Right atrium auricular region (tissue), 2 donors: ENCODE results near the gene TBX20. TPM values are rescaled to one million over a fixed set of nuclear protein-coding genes. Genes with fewer than 3 reads are reported as not detected.
A peak's percentile ranks its signal among the peaks of the same experiment; 100 is the strongest.
"Not testable (repeated sequence)": the region's sequence is repeated elsewhere in the genome, so short reads cannot be mapped to it uniquely, and the experiment has no call there.

Experiments used
- DNase-seq: peaks from one replicate; pipeline ENCODE4 v3.0.0-alpha.2; 2019; ENCODE audit warnings: low spot score
- H3K27ac ChIP-seq, 2 donors: fragments of 200-600 bp; sonication (generic); 1 replicate in 1 of 2; 2 replicates in 1 of 2; pipeline ENCODE4 v1.5.1; 2016 to 2019
- H3K27me3 ChIP-seq, 2 donors: fragments of 200-600 bp; sonication (generic); one replicate each; pipeline versions ENCODE4 v1.5.1 to v1.6.0; 2017 to 2019
- H3K36me3 ChIP-seq: fragments of 200-600 bp; sonication (generic); one replicate; pipeline ENCODE4 v1.5.1; 2016
- H3K4me1 ChIP-seq, 2 donors: fragments of 200-600 bp; sonication (generic); one replicate each; pipeline versions ENCODE4 v1.5.1 to v1.6.0; 2017 to 2019
- H3K4me3 ChIP-seq, 2 donors: fragments of 200-600 bp; sonication (generic); 1 replicate in 1 of 2; 2 replicates in 1 of 2; pipeline ENCODE4 v1.5.1; 2017 to 2019; ENCODE audit warnings: mild to moderate bottlenecking in 1 of 2, moderate library complexity in 1 of 2
- H3K9me3 ChIP-seq, 2 donors: fragments of 200-600 bp; sonication (generic); one replicate each; pipeline ENCODE4 v1.5.1; 2019
- total RNA-seq, 2 donors: library from RNA; depleted of rRNA; stranded (reverse); fragments of >200 nt; gene quantifications; one replicate each; pipeline ENCODE4 v1.1.0, GENCODE V29; 2016
- TF ChIP-seq, protein P1 (sequence below), 2 donors: fragments of 200-600 bp; sonication (generic); IDR thresholded peaks; one replicate each; pipeline ENCODE4 v1.5.1; 2019; ENCODE audit warnings: antibody characterized with exemption in 2 of 2

Gene TBX20
- total RNA-seq, 2 donors from 2014 or later: 132 to 140 TPM

- Histone ChIP-seq H3K4me3 (no peak overlapping the region), H3K27ac (peak overlapping the region; percentile 31 to 95), H3K36me3 (peaks cover 34% of the 10 kb centered on the region), H3K9me3 (no peaks in the 10 kb centered on the region), H3K4me1 (peaks cover 0 to 27% of the 10 kb centered on the region in 2 donors), H3K27me3 (no peaks in the 10 kb centered on the region)
- TF ChIP-seq, protein P1, sequence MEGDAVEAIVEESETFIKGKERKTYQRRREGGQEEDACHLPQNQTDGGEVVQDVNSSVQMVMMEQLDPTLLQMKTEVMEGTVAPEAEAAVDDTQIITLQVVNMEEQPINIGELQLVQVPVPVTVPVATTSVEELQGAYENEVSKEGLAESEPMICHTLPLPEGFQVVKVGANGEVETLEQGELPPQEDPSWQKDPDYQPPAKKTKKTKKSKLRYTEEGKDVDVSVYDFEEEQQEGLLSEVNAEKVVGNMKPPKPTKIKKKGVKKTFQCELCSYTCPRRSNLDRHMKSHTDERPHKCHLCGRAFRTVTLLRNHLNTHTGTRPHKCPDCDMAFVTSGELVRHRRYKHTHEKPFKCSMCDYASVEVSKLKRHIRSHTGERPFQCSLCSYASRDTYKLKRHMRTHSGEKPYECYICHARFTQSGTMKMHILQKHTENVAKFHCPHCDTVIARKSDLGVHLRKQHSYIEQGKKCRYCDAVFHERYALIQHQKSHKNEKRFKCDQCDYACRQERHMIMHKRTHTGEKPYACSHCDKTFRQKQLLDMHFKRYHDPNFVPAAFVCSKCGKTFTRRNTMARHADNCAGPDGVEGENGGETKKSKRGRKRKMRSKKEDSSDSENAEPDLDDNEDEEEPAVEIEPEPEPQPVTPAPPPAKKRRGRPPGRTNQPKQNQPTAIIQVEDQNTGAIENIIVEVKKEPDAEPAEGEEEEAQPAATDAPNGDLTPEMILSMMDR (IDR thresholded peaks at IDR 0.05): no peak
- no peak for DNase-seq
These were observed 12.5 kb downstream of the TBX20 start for GRCh38 chr7:35241436-35241835.

DNA sequence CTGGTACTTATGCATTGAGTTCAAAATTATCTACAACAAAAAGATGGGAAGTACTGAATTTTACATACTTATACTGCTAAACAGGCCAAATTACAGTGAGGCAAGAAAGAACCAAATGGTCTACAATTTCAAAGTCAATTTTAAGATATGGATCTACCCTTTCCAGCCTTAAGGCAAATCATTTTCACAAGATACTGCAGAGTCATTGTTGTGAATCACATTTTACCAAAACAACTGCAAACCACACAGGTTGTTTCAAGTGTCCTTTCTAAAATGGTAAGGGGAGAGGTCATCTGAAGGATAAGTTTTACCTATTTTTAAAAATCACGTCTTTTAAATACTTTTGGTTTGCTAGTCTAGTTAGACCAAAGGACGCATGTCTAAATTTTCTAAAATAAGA, 12.9 kb downstream of the TBX20 start:
- Histone ChIP-seq H3K27ac (peak overlapping the region; percentile 21 to 95), H3K4me1 (peaks cover 0 to 31% of the 10 kb centered on the region in 2 donors), H3K36me3 (peaks cover 34% of the 10 kb centered on the region)
- H3K4me3 ChIP-seq, DNase-seq, H3K9me3 ChIP-seq, H3K27me3 ChIP-seq: not testable (repeated sequence)

DNA sequence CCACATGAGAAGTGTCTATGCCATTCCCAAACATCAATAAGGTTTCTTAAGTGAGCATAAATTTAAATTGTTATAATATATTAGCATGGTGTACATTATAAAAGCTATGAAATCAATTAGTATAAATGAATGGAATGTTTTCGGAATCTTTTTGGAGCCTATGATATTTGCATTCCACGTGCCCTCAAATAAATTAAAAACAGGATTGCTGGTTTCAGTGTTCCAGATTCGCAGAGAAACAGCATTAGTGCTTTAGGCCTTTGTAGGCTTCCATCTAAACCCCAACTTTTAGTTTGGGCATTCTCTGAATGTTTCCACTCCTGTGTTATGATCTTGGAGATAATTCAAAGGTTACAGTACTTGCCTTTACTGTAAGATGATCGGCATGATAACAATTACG, 15.4 kb downstream of the TBX20 start:
- H3K4me3 ChIP-seq, H3K9me3 ChIP-seq, H3K27me3 ChIP-seq, DNase-seq: not testable (repeated sequence)
- H3K36me3 ChIP-seq: peaks cover 27% of the 10 kb centered on the region
- peaks cover 0 to 30% of the 10 kb centered on the region in 2 donors for H3K4me1 ChIP-seq
- peak overlapping the region; percentile 46 to 69 for H3K27ac ChIP-seq

GRCh38 chr7:35232994-35233393, 20.9 kb downstream of the TBX20 start:
- Histone ChIP-seq H3K4me1 (peaks cover 0 to 39% of the 10 kb centered on the region in 2 donors), H3K27ac (peak overlapping the region; percentile 64 to 76), H3K27me3 (no peaks in the 10 kb centered on the region), H3K9me3 (no peaks in the 10 kb centered on the region), H3K36me3 (peaks cover 13% of the 10 kb centered on the region), H3K4me3 (no peak overlapping the region)
- DNase-seq: no peak
- TF ChIP-seq, protein P1 (IDR thresholded peaks at IDR 0.05): no peak

- H3K4me1 ChIP-seq: peaks cover 0 to 35% of the 10 kb centered on the region in 2 donors
- H3K27me3 ChIP-seq, H3K9me3 ChIP-seq, H3K4me3 ChIP-seq, DNase-seq: not testable (repeated sequence)
- peaks cover 13% of the 10 kb centered on the region for H3K36me3 ChIP-seq
- H3K27ac ChIP-seq: peak overlapping the region; percentile 64 to 76
These were observed 22.7 kb downstream of the TBX20 start for GRCh38 chr7:35231221-35231620.

DNA sequence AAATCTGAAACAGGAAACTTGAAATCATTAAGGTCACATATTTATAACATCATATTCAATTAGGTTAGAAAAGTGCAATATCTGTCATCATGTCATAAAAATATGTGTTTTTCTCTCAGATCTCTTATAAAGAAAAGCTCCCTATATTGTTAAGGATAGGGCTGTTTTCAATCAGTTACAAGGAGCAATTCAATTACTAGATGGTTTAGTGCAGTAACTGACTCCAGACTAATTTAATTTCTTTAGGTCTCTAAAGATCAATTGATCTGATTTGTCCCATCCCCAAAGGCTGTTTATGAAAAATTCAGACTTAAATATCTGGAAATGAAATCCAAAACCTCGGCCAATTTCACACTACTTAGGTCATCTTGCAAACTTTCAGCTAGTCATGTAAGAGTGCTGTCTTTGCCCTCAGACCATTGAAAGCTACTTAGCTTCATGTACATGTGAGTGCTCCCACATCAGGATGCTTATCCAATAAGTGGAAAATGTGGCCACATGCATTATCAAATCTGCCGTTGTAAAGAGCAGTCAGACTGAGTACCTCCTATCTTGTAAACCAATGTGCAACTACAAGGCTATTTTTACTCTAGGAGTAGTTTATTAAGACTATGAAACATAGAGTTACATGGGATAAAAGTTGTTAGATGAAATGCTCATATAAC, 24.7 kb downstream of the TBX20 start:
- Histone ChIP-seq H3K4me1 (peaks cover 0 to 29% of the 10 kb centered on the region in 2 donors), H3K27ac (peak overlapping the region; percentile 48 to 73), H3K36me3 (peaks cover 13% of the 10 kb centered on the region)
- not testable (repeated sequence) for H3K27me3 ChIP-seq, H3K9me3 ChIP-seq, H3K4me3 ChIP-seq, DNase-seq

DNA sequence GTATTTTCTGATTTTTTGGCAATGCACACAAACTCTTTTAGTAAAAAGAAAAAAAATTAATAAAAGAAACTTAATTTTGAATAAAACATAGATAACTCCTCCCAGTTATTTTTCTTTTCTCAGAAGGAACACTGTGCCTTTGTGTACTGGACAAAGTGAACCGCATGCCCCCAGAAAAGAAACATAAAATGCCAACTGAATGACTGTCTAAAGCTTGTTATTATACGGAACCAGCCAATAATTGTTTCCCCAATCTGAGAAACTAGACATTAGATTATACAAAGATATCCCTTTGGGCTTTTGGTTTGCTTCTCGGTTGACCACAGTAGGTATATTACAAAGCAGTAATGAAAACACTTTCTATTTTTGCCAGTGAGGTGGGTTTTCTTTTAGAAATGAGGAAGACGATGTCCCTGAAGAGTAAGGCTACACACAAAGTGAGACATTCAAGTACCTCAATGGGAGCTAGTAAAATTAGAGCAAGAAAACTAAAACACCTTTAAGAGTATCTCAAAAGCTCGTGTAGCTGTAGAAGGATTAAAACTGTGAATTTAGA, 25.3 kb downstream of the TBX20 start:
- H3K9me3 ChIP-seq, H3K4me3 ChIP-seq, H3K27me3 ChIP-seq, DNase-seq: not testable (repeated sequence)
- Histone ChIP-seq H3K4me1 (peaks cover 0 to 27% of the 10 kb centered on the region in 2 donors), H3K27ac (peak overlapping the region; percentile 48 to 73), H3K36me3 (peaks cover 13% of the 10 kb centered on the region)

DNA sequence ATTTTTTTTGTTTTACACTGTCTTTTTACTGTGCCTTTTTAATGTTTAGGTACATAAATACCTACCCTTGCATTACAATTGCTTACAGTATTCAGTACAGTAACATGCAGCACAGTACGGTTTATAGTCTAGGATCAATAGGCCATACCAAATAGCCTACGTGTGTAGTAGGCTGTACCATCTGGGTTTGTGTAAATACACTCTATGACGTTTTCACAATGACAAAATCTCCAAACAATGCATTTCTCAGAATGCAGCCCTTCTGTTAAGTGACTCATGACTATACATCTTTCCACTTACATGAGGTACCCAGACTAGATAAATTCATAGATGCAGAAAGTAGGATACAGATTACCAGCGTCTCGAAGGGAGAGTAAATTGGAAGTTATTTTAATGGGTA, 26.5 kb downstream of the TBX20 start:
- not testable (repeated sequence) for DNase-seq, H3K27me3 ChIP-seq, H3K9me3 ChIP-seq, H3K4me3 ChIP-seq
- Histone ChIP-seq H3K36me3 (peaks cover 13% of the 10 kb centered on the region), H3K4me1 (peaks cover 0 to 21% of the 10 kb centered on the region in 2 donors), H3K27ac (peak overlapping the region in 1 of 2 donors; percentile 42)

GRCh38 chr7:35222445-35222844, 31.5 kb downstream of the TBX20 start:
- not testable (repeated sequence) for H3K9me3 ChIP-seq, DNase-seq, H3K27me3 ChIP-seq, H3K4me3 ChIP-seq, H3K4me1 ChIP-seq, H3K36me3 ChIP-seq
- H3K27ac ChIP-seq: peak overlapping the region in 1 of 2 donors; percentile 56

DNA sequence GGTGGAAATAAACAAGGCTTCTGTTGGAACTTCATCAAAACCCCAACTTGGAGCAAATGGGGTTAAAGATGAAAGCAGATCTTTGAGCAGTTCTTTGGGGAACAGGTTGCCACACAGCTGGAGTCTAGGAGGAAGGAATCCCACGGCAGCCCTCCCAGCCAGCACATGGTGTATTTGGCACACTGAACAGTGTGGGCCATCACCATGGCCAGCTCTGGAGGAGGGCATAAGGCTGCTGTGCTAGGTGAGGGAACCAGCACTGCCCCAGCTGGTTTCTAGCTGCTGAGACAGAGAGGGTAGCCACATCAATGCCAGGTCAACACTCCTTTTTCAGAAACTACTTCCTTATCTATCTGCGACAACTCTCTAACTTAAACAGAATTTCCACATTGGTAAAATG, 33.7 kb downstream of the TBX20 start:
- H3K27me3 ChIP-seq, H3K4me3 ChIP-seq, DNase-seq, H3K36me3 ChIP-seq, H3K4me1 ChIP-seq, H3K9me3 ChIP-seq: not testable (repeated sequence)
- peak overlapping the region in 1 of 2 donors; percentile 56 for H3K27ac ChIP-seq

DNA sequence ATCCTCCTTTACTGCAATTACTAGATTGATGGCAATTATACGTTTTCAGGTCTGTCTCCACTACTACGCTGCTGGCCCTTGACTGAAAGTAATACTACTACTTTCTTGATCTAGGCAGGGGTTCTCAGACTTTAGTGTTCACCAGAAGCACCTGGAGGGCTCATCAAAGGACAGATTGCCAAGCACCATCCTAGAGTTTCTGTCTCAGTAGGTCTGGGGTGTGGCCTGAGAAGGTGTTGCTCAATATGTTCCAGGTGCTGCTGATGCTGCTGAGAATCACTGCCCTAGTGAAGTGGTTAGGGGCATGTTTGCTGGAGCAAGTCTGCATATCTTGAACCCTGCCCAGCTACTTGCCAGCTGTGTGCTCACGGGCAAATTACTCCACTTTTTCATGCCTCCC, 37.9 kb downstream of the TBX20 start:
- H3K9me3 ChIP-seq, H3K4me1 ChIP-seq, DNase-seq, H3K4me3 ChIP-seq, H3K27me3 ChIP-seq, H3K27ac ChIP-seq, H3K36me3 ChIP-seq: not testable (repeated sequence)

DNA sequence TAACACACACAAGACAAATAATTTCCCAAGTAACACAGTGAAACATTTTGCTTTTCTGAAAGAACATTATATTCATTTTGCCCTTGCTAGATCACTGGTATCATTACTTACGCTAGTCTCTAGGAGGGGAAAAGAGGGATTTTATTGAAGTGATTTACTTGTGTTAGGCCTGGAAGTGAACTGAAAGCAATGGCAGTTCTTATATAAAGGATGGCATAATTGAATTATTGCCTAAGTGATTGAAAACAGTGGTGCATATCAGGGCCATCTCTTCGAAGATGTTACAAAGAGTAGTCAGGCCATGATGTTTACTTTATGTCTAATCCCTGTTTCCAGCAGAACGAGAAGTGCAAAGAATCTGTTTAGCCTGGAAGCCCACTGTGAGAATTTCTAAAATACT, 38.8 kb downstream of the TBX20 start:
- not testable (repeated sequence) for H3K27me3 ChIP-seq, H3K36me3 ChIP-seq, H3K4me3 ChIP-seq, H3K4me1 ChIP-seq, DNase-seq, H3K9me3 ChIP-seq
- peak overlapping the region in 1 of 2 donors; percentile 41 for H3K27ac ChIP-seq

GRCh38 chr7:35206924-35207323, 47.0 kb downstream of the TBX20 start:
- H3K27me3 ChIP-seq, H3K9me3 ChIP-seq, H3K36me3 ChIP-seq, H3K27ac ChIP-seq, H3K4me3 ChIP-seq, DNase-seq: not testable (repeated sequence)
- H3K4me1 ChIP-seq: peaks cover 0 to 19% of the 10 kb centered on the region in 2 donors
